Eye (tissue), 1 donor: ENCODE results near the gene IKZF5.

Source experiments
- DNase-seq: peaks from one replicate; pipeline ENCODE4 v3.0.0-alpha.2; 2015

Gene IKZF5

GRCh38 chr10:123014772-123015171, 6.2 kb upstream of the IKZF5 start:
- DNase-seq = no peak

GRCh38 chr10:123013456-123014419, 5.1 kb upstream of the IKZF5 start:
- DNase-seq = no peak

- DNase-seq = no peak
Measured at GRCh38 chr10:123011987-123012386, 3.4 kb upstream of the IKZF5 start.

GRCh38 chr10:123009105-123009820, 668 bp upstream of the IKZF5 start:
- DNase-seq = no peak

- DNase-seq = peak; percentile 75
Measured at GRCh38 chr10:123007558-123008354, 839 bp downstream of the IKZF5 start.

GRCh38 chr10:123004298-123004697, 4.3 kb downstream of the IKZF5 start:
- no peak for DNase-seq

GRCh38 chr10:123001370-123001769, 7.2 kb downstream of the IKZF5 start:
- no peak for DNase-seq

GRCh38 chr10:123000155-123000554, 8.4 kb downstream of the IKZF5 start:
- DNase-seq = no peak

GRCh38 chr10:122999347-122999746, 9.2 kb downstream of the IKZF5 start:
- no peak for DNase-seq

GRCh38 chr10:122998934-122999333, 9.7 kb downstream of the IKZF5 start:
- DNase-seq = no peak

GRCh38 chr10:122998360-122998917, 10.2 kb downstream of the IKZF5 start:
- DNase-seq = no peak

GRCh38 chr10:122997864-122998263, 10.7 kb downstream of the IKZF5 start:
- no peak for DNase-seq

GRCh38 chr10:122995936-122996335, 12.7 kb downstream of the IKZF5 start:
- no peak for DNase-seq

GRCh38 chr10:122993797-122994336, 14.7 kb downstream of the IKZF5 start:
- DNase-seq = no peak

- no peak for DNase-seq
Measured at GRCh38 chr10:122992031-122992585, 16.5 kb downstream of the IKZF5 start.

GRCh38 chr10:122990278-122990677, 18.3 kb downstream of the IKZF5 start:
- no peak for DNase-seq

- DNase-seq = no peak
Measured at GRCh38 chr10:122988501-122988900, 20.1 kb downstream of the IKZF5 start.

GRCh38 chr10:122986335-122986734, 22.3 kb downstream of the IKZF5 start:
- DNase-seq = no peak

GRCh38 chr10:122984708-122985107, 23.9 kb downstream of the IKZF5 start:
- DNase-seq = no peak

GRCh38 chr10:122983898-122984297, 24.7 kb downstream of the IKZF5 start:
- no peak for DNase-seq

- DNase-seq = peak; percentile 59
Measured at GRCh38 chr10:122981066-122981464, 27.5 kb downstream of the IKZF5 start.
